HepG2 (cell line): ENCODE results near the gene FRMD1. TPM values are rescaled to one million over a fixed set of nuclear protein-coding genes. Genes with fewer than 3 reads are reported as not detected.

Experiments
- ATAC-seq: fragments of 200-7000 bp; cut with Tn5 transposase; 3 replicates; pipeline ENCODE4 v1.9.1; 2020; ENCODE audit warnings: mild to moderate bottlenecking, moderate library complexity
- BruUV-seq: library from RNA; stranded (reverse); fragments of 400-500 nt; replicated peaks from 2 replicates; lab custom pipeline; 2021; lab: Mats Ljungman, UMichigan
- CTCF ChIA-PET: fragments of 300-600 bp; formaldehyde crosslinking; extraction: SDS; loops from one replicate; lab custom pipeline; 2021; ENCODE audit warnings: low total read pairs, inconsistent platforms, low intra/inter-chr PET ratio; lab: Yijun Ruan, JAX
- POLR2A ChIA-PET: fragments of 350-600 bp; sonication (Branson Sonifier 250); formaldehyde crosslinking; loops from one replicate; lab custom pipeline; 2020; ENCODE audit warnings: antibody characterized with exemption, inconsistent platforms; lab: Yijun Ruan, JAX
- DNase-seq: peaks from one replicate; pipeline ENCODE4 v3.0.0-alpha.2; 2015; ENCODE audit warnings: low spot score
- FAIRE-seq: peaks from 3 replicates; lab custom pipeline; 2011; peaks lifted over from hg19 to GRCh38; lab: Jason Lieb, UNC
- H2AFZ ChIP-seq: one replicate; pipeline ENCODE4 v1.6.1; 2011; ENCODE audit warnings: low read length, inconsistent platforms
- H3K27ac ChIP-seq: fragments of 300-600 bp; 3 replicates; pipeline ENCODE4 v1.8.0; 2011; ENCODE audit warnings: mixed run types, mild to moderate bottlenecking, mixed read lengths, low read length, inconsistent platforms; ENCODE audit not compliant: insufficient read depth; ENCODE audit errors: extremely low read length
- H3K27me3 ChIP-seq, 2 experiments: fragments of 200-600 bp in 1 of 2; 2 replicates in 1 of 2; 3 replicates in 1 of 2; pipeline versions ENCODE4 v1.6.0 to v1.8.0; 2011; ENCODE audit warnings: low read length in 2 of 2, mild to moderate bottlenecking in 2 of 2, moderate library complexity in 2 of 2, inconsistent platforms in 1 of 2; ENCODE audit not compliant: insufficient read depth in 2 of 2, control insufficient read depth in 1 of 2
- H3K36me3 ChIP-seq, 2 experiments: fragments of 200-600 bp in 1 of 2; replicated peaks in 1 of 2; 2 replicates in 1 of 2; 3 replicates in 1 of 2; pipeline versions ENCODE4 v1.5.1 to v1.8.0; 2011; ENCODE audit warnings: low read length in 2 of 2, inconsistent platforms in 1 of 2; ENCODE audit not compliant: insufficient read depth in 2 of 2, control insufficient read depth in 1 of 2
- H3K4me1 ChIP-seq: 2 replicates; pipeline ENCODE4 v1.5.1; 2012; ENCODE audit warnings: low read length, inconsistent platforms; ENCODE audit not compliant: insufficient read depth
- H3K4me2 ChIP-seq: 2 replicates; pipeline ENCODE4 v1.6.0; 2011; ENCODE audit warnings: low read depth, low read length, inconsistent platforms
- H3K4me3 ChIP-seq, 3 experiments: fragments of 200-600 bp in 1 of 3; sonication (generic), shearing (Covaris generic) in 1 of 3; replicated peaks in 1 of 3; 2 replicates each; pipeline ENCODE4 v1.5.1; 2011 to 2016; ENCODE audit warnings: low read length in 3 of 3, inconsistent platforms in 2 of 3, low read depth in 2 of 3, mild to moderate bottlenecking in 2 of 3, control low read depth in 1 of 3, mixed read lengths in 1 of 3; ENCODE audit not compliant: insufficient read depth in 1 of 3
- H3K79me2 ChIP-seq: one replicate; pipeline ENCODE4 v1.6.1; 2011; ENCODE audit warnings: low read length, inconsistent platforms; ENCODE audit not compliant: insufficient read depth
- H3K9ac ChIP-seq: 2 replicates; pipeline ENCODE4 v1.6.0; 2011; ENCODE audit warnings: mild to moderate bottlenecking, low read depth, low read length, inconsistent platforms; ENCODE audit not compliant: insufficient read depth
- H3K9me3 ChIP-seq: 2 replicates; pipeline ENCODE4 v1.5.1; 2012; ENCODE audit warnings: mild to moderate bottlenecking, low read length
- H4K20me1 ChIP-seq: 2 replicates; pipeline ENCODE4 v1.6.0; 2011; ENCODE audit warnings: inconsistent platforms, mild to moderate bottlenecking, low read length, moderate library complexity; ENCODE audit not compliant: insufficient read depth
- NFE2 ChIP-seq: sonication (generic); formaldehyde crosslinking; IDR thresholded peaks from 2 replicates; pipeline ENCODE4 v1.4.0; 2020; ENCODE audit warnings: missing genetic modification reagents
- SP2 ChIP-seq: sonication (generic); formaldehyde crosslinking; IDR thresholded peaks from 2 replicates; pipeline ENCODE4 v1.5.1; 2020; ENCODE audit warnings: mild to moderate bottlenecking, missing genetic modification reagents
- ZNF264 ChIP-seq: sonication (generic); formaldehyde crosslinking; IDR thresholded peaks from 2 replicates; pipeline ENCODE4 v1.4.0; 2020; ENCODE audit warnings: missing genetic modification reagents
- WGBS: methylation state at CpG from one replicate; pipeline ENCODE4 v1.1.6; 2017; ENCODE audit warnings: low lambda C conversion rate; 5-methylcytosine and 5-hydroxymethylcytosine counted together
- in situ Hi-C: cut with HindIII; loops from 2 replicates; pipeline ENCODE4 v1.10.0; 2017; ENCODE audit warnings: low pct_unique_long_range_greater_than_20kb; ENCODE audit not compliant: extremely low pct_ligation_motif_present
- intact Hi-C: fragments of 100-400 bp; cut with micrococcal nuclease; formaldehyde crosslinking; loops from one replicate; pipeline ENCODE4 v1.10.0; 2022; ENCODE audit not compliant: unreplicated experiment
- polyA plus RNA-seq, 8 experiments: library from polyadenylated mRNA; depleted of rRNA in 3 of 8; stranded (reverse) in 7 of 8; unstranded in 1 of 8; fragments of >200 nt; fragmentation: Illumina TruSeq in 4 of 8; extraction: Trizol in 4 of 8; gene quantifications; 2 replicates each; pipeline versions ENCODE4 v1.2.1 to v1.2.3, GENCODE V29; 2011 to 2016; ENCODE audit warnings: low read depth in 4 of 8, missing spikeins in 1 of 8, mixed read lengths in 1 of 8; ENCODE audit not compliant: insufficient read depth in 1 of 8
- total RNA-seq, 5 experiments: library from RNA; depleted of rRNA; stranded (reverse); fragments of >200 nt; fragmentation: Illumina TruSeq; extraction: Trizol; gene quantifications; 2 replicates each; pipeline ENCODE4 v1.2.3, GENCODE V29; 2016; ENCODE audit warnings: low read depth in 1 of 5
- TF ChIP-seq, protein P1 (sequence below), 2 experiments: fragments of 450-650 bp in 1 of 2; sonication (generic) in 1 of 2; formaldehyde crosslinking in 1 of 2; IDR thresholded peaks; 2 replicates each; pipeline versions ENCODE4 v1.6.1 to v1.8.0; 2016 to 2022; ENCODE audit warnings: antibody characterized with exemption in 1 of 2, mild to moderate bottlenecking in 1 of 2, missing genetic modification reagents in 1 of 2

Gene FRMD1
- total and polyA plus RNA-seq, 2 of the 13 experiments (the other 11 are each of a cell fraction or from before 2014, with no cell fraction given), result 0.01 TPM; not detected in 1

DNA sequence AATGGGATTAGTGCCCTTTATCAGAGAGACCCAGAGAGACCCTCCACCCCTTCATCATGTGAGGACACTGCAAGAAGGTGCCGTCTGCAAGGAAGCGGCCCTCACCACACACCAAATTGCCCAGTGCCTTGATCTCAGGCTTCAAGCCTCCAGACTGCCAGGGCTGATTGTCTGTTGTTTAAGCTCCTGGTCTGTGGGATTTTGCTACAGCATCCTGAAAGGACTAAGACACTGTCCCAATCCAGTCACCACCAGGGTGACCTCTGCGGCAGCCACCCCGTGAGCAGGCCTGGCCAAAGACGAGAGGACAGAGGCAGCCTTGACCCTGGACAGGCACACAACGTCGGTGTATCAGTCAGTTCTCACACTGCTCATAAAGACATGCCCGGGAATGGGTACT is 13.5 kb upstream of the FRMD1 start:
- FAIRE-seq (no peak), DNase-seq (no peak), ATAC-seq (no peak)
- BruUV-seq, result no TSS peak
- Histone ChIP-seq H3K4me1 (peaks cover 33% of the 10 kb centered on the region), H3K27me3 (peaks cover 7 to 65% of the 10 kb centered on the region in 2 experiments; a peak in 4 of 5 replicates), H3K79me2 (no peaks in the 10 kb centered on the region), H3K4me2 (no peak overlapping the region), H3K9me3 (no peaks in the 10 kb centered on the region), H2AFZ (no peak overlapping the region), H3K9ac (no peak overlapping the region), H3K4me3 (no peak overlapping the region), H3K36me3 (no peaks in the 10 kb centered on the region), H4K20me1 (no peaks in the 10 kb centered on the region), H3K27ac (no peak overlapping the region)
- ChIA-PET CTCF (no interaction called here), POLR2A (no interaction called here)
- in situ Hi-C loops, result no loop called here
- intact Hi-C loops, result no loop called here
- WGBS, result 51% methylated on average over 7 of the region's 8 CpGs
- TF ChIP-seq NFE2 (CRISPR knock-in tag), result no peak
- peak; percentile 80; the same call in 1 of the 2 replicates for TF ChIP-seq ZNF264 (CRISPR knock-in tag)
- TF ChIP-seq, protein P1, sequence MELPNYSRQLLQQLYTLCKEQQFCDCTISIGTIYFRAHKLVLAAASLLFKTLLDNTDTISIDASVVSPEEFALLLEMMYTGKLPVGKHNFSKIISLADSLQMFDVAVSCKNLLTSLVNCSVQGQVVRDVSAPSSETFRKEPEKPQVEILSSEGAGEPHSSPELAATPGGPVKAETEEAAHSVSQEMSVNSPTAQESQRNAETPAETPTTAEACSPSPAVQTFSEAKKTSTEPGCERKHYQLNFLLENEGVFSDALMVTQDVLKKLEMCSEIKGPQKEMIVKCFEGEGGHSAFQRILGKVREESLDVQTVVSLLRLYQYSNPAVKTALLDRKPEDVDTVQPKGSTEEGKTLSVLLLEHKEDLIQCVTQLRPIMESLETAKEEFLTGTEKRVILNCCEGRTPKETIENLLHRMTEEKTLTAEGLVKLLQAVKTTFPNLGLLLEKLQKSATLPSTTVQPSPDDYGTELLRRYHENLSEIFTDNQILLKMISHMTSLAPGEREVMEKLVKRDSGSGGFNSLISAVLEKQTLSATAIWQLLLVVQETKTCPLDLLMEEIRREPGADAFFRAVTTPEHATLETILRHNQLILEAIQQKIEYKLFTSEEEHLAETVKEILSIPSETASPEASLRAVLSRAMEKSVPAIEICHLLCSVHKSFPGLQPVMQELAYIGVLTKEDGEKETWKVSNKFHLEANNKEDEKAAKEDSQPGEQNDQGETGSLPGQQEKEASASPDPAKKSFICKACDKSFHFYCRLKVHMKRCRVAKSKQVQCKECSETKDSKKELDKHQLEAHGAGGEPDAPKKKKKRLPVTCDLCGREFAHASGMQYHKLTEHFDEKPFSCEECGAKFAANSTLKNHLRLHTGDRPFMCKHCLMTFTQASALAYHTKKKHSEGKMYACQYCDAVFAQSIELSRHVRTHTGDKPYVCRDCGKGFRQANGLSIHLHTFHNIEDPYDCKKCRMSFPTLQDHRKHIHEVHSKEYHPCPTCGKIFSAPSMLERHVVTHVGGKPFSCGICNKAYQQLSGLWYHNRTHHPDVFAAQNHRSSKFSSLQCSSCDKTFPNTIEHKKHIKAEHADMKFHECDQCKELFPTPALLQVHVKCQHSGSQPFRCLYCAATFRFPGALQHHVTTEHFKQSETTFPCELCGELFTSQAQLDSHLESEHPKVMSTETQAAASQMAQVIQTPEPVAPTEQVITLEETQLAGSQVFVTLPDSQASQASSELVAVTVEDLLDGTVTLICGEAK (IDR thresholded peaks at IDR 0.05), result no peak
- TF ChIP-seq, protein P1 (CRISPR knock-in tag; IDR thresholded peaks at IDR 0.05), result 0 out of 2 replicates have a peak, but pooled peaks have one; percentile 5
- no peak for TF ChIP-seq SP2 (CRISPR knock-in tag)
